Measurements from ENCODE around the gene MEX3D.

The MEX3D gene

GRCh38 chr19:1598777-1599459 lies 30.8 kb upstream of the MEX3D start:
- TF ChIP-seq ISL1 (CRISPR knock-in tag; IDR thresholded peaks at IDR 0.05) (no peak), ESRRG (CRISPR knock-in tag; IDR thresholded peaks at IDR 0.05) (no peak), CSRNP3 (CRISPR knock-in tag; IDR thresholded peaks at IDR 0.05) (no peak), ZNF565 (CRISPR knock-in tag; conservative IDR thresholded peaks at IDR 0.05; ENCODE audit: low read depth) (no peak), SNAI2 (CRISPR knock-in tag; IDR thresholded peaks at IDR 0.05) (no peak), ARNTL (CRISPR knock-in tag; IDR thresholded peaks at IDR 0.05; ENCODE audit: borderline replicate concordance, low read depth) (no peak), GLIS3 (CRISPR knock-in tag; IDR thresholded peaks at IDR 0.05) (no peak), RARB (CRISPR knock-in tag; IDR thresholded peaks at IDR 0.05) (no peak), CREB5 (CRISPR knock-in tag; IDR thresholded peaks at IDR 0.05; ENCODE audit: low read depth) (no peak), ZFP30 (CRISPR knock-in tag; IDR thresholded peaks at IDR 0.05) (no peak)
- ATAC-seq = no peak

- no peak for ATAC-seq
- TF ChIP-seq BACH2 (CRISPR knock-in tag; IDR thresholded peaks at IDR 0.05; ENCODE audit: borderline replicate concordance) (no peak), ISL1 (CRISPR knock-in tag; IDR thresholded peaks at IDR 0.05) (no peak), ESRRG (CRISPR knock-in tag; IDR thresholded peaks at IDR 0.05) (no peak), PATZ1 (CRISPR knock-in tag; IDR thresholded peaks at IDR 0.05; ENCODE audit: borderline replicate concordance) (no peak), ZFP30 (CRISPR knock-in tag; IDR thresholded peaks at IDR 0.05) (no peak), ZC3H10 (CRISPR knock-in tag; IDR thresholded peaks at IDR 0.05) (no peak), ZNF8 (CRISPR knock-in tag; IDR thresholded peaks at IDR 0.05) (no peak), SNAI2 (CRISPR knock-in tag; IDR thresholded peaks at IDR 0.05) (no peak), RARB (CRISPR knock-in tag; IDR thresholded peaks at IDR 0.05) (no peak), ZNF565 (CRISPR knock-in tag; conservative IDR thresholded peaks at IDR 0.05; ENCODE audit: low read depth) (no peak), PPARA (CRISPR knock-in tag; IDR thresholded peaks at IDR 0.05; ENCODE audit: borderline replicate concordance) (no peak), GLIS3 (CRISPR knock-in tag; IDR thresholded peaks at IDR 0.05) (no peak), TOX (CRISPR knock-in tag; IDR thresholded peaks at IDR 0.05; ENCODE audit: borderline replicate concordance) (no peak), ZFP3 (CRISPR knock-in tag; IDR thresholded peaks at IDR 0.05) (no peak), CREB5 (CRISPR knock-in tag; IDR thresholded peaks at IDR 0.05; ENCODE audit: low read depth) (no peak), POU6F1 (CRISPR knock-in tag; IDR thresholded peaks at IDR 0.05; ENCODE audit: borderline replicate concordance, low read depth) (no peak), OSR1 (CRISPR knock-in tag; IDR thresholded peaks at IDR 0.05) (no peak), TCF4 (CRISPR knock-in tag; IDR thresholded peaks at IDR 0.05; ENCODE audit: borderline replicate concordance) (no peak), ARNTL (CRISPR knock-in tag; IDR thresholded peaks at IDR 0.05; ENCODE audit: borderline replicate concordance, low read depth) (no peak), TSHZ2 (CRISPR knock-in tag; IDR thresholded peaks at IDR 0.05) (no peak)
Measured at GRCh38 chr19:1593501-1593772, 25.3 kb upstream of the MEX3D start.
